GM12801 (cell line): Measurements from ENCODE around the gene DGKG.

Source experiments
- CTCF ChIP-seq: IDR thresholded peaks from one replicate; pipeline ENCODE4 v1.5.1; 2011; ENCODE audit warnings: control low read depth; ENCODE audit not compliant: insufficient read length; ENCODE audit errors: extremely low read depth

Gene DGKG

GRCh38 chr3:186118692-186119091 is 243.3 kb downstream of the DGKG start:
- TF ChIP-seq CTCF, result no peak

DNA sequence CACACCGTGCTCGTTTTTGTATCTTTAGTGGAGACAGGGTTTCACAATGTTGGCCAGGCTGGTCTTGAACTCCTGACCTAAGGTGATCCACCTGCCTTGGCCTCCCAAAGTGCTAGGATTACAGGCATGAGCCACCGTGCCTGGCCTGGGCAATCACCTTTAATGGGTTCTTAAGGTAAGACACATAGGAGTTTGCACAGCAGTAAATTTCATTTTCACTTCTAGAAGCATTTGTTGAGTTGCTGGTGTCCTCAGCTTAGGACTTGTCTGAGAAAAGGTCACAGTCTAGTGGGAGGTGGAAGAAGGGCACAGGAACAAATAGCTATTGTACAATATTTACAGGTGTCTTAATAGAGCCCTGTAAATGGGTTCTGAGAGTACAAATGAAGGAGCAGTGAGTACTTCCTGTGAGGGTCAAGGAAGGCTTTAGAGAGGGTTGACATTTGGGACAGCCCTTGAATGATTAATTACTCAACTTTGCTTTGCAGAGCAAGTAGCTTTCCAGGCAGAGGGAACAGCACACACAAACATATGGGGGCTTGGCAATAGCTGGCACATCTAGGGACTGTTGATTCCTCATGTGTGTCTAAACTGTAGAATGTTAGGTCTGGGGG is 244.4 kb downstream of the DGKG start:
- no peak for TF ChIP-seq CTCF

DNA sequence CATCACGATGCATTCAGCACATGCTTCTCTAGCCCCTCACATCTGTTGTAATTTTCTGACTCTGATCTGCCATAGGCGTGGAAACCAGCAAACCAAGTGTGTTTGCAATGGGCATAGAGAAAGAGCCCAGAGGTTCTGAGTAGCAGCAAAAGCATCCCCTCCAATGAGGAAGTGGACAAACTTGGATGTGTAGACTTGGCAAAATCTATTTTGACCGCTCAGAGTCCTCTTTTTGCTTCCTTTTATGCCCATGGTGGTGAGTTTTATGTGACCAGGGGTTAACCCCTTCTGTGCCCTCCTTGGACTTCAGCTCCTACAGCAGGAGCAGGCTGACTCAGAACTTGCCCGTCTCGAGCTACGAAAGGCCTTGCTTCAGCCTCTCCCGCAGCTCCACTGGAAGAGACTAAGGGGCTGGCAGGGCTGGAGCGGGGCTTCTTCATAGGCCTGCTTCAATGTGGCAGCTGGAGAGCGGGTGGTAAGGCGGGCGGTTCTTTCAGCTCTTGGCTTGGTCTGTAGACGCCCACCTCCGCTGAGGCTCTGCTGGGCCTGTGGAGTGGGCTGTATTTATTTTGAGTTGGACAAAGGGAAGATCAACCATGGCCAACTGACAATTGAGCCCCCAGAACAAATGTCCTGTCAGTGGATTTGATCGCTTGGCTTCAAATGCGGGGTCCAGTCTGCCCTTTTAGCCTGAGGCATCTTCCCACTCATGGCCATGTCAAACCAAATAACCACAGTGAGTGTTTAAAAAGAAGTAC is 246.6 kb downstream of the DGKG start:
- TF ChIP-seq CTCF, result no peak

GRCh38 chr3:186110975-186111974 is 250.8 kb downstream of the DGKG start:
- no peak for TF ChIP-seq CTCF

- TF ChIP-seq CTCF, result no peak
These were observed 251.9 kb downstream of the DGKG start for GRCh38 chr3:186109897-186110803.

- no peak for TF ChIP-seq CTCF
These were observed 252.8 kb downstream of the DGKG start, which contains the start of gene ETV5 for GRCh38 chr3:186108941-186109865. ETV5 (minus strand) TSS chr3:186109089; CDS start chr3:186105868, 3,221 bp downstream.
